ENCODE measurements around the gene SLC29A3.

DNA sequence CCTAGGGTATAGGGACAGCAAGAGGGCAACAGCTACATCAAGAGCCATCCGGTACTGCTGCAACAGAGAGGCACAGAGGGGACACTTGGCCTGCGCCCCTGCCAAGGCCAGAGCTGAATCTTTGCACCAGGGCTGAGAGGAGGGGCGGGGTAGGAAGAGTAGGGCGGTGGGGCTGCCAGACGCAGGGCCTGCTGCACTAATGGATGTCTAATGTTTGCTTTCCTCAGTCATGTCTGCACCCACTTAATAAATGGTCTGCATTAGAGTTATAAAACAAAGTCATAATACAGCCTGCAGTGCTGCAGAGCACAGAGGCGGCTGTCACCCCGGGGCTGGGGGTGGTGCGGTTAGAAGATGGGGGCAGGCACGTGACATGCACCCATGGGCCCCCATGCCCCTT lies 42.2 kb upstream of the SLC29A3 start:
- TF ChIP-seq, protein P1, sequence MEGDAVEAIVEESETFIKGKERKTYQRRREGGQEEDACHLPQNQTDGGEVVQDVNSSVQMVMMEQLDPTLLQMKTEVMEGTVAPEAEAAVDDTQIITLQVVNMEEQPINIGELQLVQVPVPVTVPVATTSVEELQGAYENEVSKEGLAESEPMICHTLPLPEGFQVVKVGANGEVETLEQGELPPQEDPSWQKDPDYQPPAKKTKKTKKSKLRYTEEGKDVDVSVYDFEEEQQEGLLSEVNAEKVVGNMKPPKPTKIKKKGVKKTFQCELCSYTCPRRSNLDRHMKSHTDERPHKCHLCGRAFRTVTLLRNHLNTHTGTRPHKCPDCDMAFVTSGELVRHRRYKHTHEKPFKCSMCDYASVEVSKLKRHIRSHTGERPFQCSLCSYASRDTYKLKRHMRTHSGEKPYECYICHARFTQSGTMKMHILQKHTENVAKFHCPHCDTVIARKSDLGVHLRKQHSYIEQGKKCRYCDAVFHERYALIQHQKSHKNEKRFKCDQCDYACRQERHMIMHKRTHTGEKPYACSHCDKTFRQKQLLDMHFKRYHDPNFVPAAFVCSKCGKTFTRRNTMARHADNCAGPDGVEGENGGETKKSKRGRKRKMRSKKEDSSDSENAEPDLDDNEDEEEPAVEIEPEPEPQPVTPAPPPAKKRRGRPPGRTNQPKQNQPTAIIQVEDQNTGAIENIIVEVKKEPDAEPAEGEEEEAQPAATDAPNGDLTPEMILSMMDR (IDR thresholded peaks at IDR 0.05) = no peak
- TF ChIP-seq EZH2 (IDR thresholded peaks at IDR 0.05) = no peak

Data from neural progenitor cell (in vitro differentiated cells).